GM23248 (cell line): ENCODE measurements around the gene GNL1. TPM values are rescaled to one million over a fixed set of nuclear protein-coding genes. Genes with fewer than 3 reads are reported as not detected.

Source experiments
- DNase-seq: peaks from one replicate; pipeline ENCODE4 v3.0.0-alpha.2; 2015
- H2AFZ ChIP-seq: fragments of 200-600 bp; sonication (generic); 2 replicates; pipeline ENCODE4 v1.6.1; 2016; ENCODE audit warnings: antibody characterized with exemption
- H3F3A ChIP-seq: fragments of 200-600 bp; sonication (generic); 2 replicates; pipeline ENCODE4 v1.6.1; 2016; ENCODE audit warnings: mild to moderate bottlenecking, antibody characterized with exemption, mixed run types; ENCODE audit not compliant: insufficient read depth
- H3K27ac ChIP-seq: fragments of 200-600 bp; sonication (generic); 2 replicates; pipeline ENCODE4 v1.5.1; 2016; ENCODE audit warnings: mild to moderate bottlenecking
- H3K27me3 ChIP-seq: fragments of 200-600 bp; sonication (generic); replicated peaks from 2 replicates; pipeline ENCODE4 v1.6.1; 2016; ENCODE audit warnings: mild to moderate bottlenecking; ENCODE audit not compliant: insufficient read depth
- H3K36me3 ChIP-seq: fragments of 200-600 bp; sonication (generic); 2 replicates; pipeline ENCODE4 v1.6.1; 2016; ENCODE audit warnings: low read depth, mild to moderate bottlenecking
- H3K4me1 ChIP-seq: fragments of 200-600 bp; sonication (generic); 2 replicates; pipeline ENCODE4 v1.6.1; 2016; ENCODE audit warnings: mild to moderate bottlenecking; ENCODE audit not compliant: insufficient read depth
- H3K4me2 ChIP-seq: fragments of 200-600 bp; sonication (generic); one replicate; pipeline ENCODE4 v1.6.1; 2016; ENCODE audit warnings: mild to moderate bottlenecking; ENCODE audit not compliant: unreplicated experiment
- H3K4me3 ChIP-seq: fragments of 200-600 bp; sonication (generic); 2 replicates; pipeline ENCODE4 v1.5.1; 2016; ENCODE audit warnings: mild to moderate bottlenecking
- H3K79me2 ChIP-seq: fragments of 200-600 bp; sonication (generic); 2 replicates; pipeline ENCODE4 v1.6.1; 2016; ENCODE audit warnings: mild to moderate bottlenecking; ENCODE audit not compliant: insufficient read depth
- H3K9ac ChIP-seq: fragments of 200-600 bp; sonication (generic); 2 replicates; pipeline ENCODE4 v1.6.1; 2016; ENCODE audit warnings: mild to moderate bottlenecking
- H3K9me2 ChIP-seq: fragments of 200-600 bp; sonication (generic); 2 replicates; pipeline ENCODE4 v1.6.1; 2016; ENCODE audit warnings: mixed run types, mild to moderate bottlenecking, moderate library complexity; ENCODE audit not compliant: insufficient read depth
- H3K9me3 ChIP-seq: fragments of 200-600 bp; sonication (generic); one replicate; pipeline ENCODE4 v1.6.1; 2017; ENCODE audit warnings: low read depth
- H4K20me1 ChIP-seq: fragments of 200-600 bp; sonication (generic); 2 replicates; pipeline ENCODE4 v1.6.0; 2016; ENCODE audit not compliant: insufficient read depth
- EZH2 ChIP-seq: fragments of 200-600 bp; sonication (generic); IDR thresholded peaks from 2 replicates; pipeline ENCODE4 v1.6.1; 2018; ENCODE audit warnings: antibody characterized with exemption, mild to moderate bottlenecking; ENCODE audit not compliant: insufficient read depth, poor library complexity, severe bottlenecking
- EZH2phosphoT487 ChIP-seq: fragments of 200-600 bp; sonication (generic); IDR thresholded peaks from 2 replicates; pipeline ENCODE4 v1.6.1; 2018; ENCODE audit warnings: antibody characterized with exemption, moderate library complexity, mild to moderate bottlenecking, low read depth; ENCODE audit not compliant: insufficient read depth
- WGBS, 2 experiments: methylation state at CpG; one replicate each; pipeline ENCODE4 v1.1.6; 2015 to 2017; ENCODE audit warnings: low lambda C conversion rate in 2 of 2, low coverage in 1 of 2; ENCODE audit errors: missing lambda C conversion rate in 2 of 2; 5-methylcytosine and 5-hydroxymethylcytosine counted together
- in situ Hi-C: fragments of 300-500 bp; cut with MboI; formaldehyde crosslinking; loops from 2 replicates; pipeline ENCODE4 v1.15.0; 2020
- polyA plus RNA-seq: library from polyadenylated mRNA; unstranded; fragments of >200 nt; fragmentation: Nextera tagmentation; extraction: Ambion mirVana; gene quantifications from 2 replicates; pipeline ENCODE4 v1.2.1, GENCODE V29; 2016
- total RNA-seq: library from RNA; depleted of rRNA; stranded (reverse); fragments of >200 nt; shearing (Covaris generic); gene quantifications from 2 replicates; pipeline ENCODE4 v1.2.3, GENCODE V29; 2014

Gene GNL1
- total and polyA plus RNA-seq, 2 experiments from 2014 or later = 64.8 to 72.1 TPM

DNA sequence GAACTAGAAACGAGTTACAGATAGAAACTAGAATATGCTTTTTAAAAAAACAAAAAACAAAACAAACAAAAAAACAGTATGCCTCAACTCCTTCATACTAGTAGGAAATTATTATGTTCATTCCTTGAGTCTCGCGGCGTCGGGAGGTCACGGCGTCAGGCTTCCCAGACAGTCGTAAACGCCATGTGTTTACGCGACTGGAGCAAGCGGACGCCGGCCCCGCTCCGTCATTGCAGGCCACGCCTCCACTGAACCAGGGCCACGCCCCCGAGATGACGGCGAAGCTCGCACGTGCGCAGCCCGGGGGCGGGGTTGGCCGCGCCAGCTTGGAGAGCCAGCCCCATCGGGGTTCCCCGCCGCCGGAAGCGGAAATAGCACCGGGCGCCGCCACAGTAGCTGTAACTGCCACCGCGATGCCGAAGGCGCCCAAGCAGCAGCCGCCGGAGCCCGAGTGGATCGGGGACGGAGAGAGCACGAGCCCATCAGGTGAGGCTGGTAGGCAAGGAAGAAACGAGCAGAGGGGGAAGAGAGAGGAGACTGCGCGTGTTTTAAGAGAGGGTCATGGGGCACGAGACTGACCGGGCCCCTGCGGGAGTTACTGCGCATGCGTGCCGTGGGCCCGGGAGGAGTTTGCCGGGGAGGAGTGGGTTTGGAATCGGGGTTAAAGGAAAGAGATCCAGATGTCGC, 14.9 kb upstream of the GNL1 start, which contains the start of gene ABCF1:
Gene ABCF1, plus strand, starts transcription at position 368 of the 687 bp plus-strand sequence. Its CDS starts 46 bp downstream, at position 414.
- H3K79me2 ChIP-seq = peaks cover 56% of the 10 kb centered on the region
- H3K27ac ChIP-seq = peak within 1 kb of the TSS; percentile 88
- H3K4me3 ChIP-seq = peak within 1 kb of the TSS; percentile 88
- 0 to 1% methylated on average over 58 to 59 of the region's 59 CpGs for WGBS, 2 experiments
- TF ChIP-seq EZH2 (no peak), EZH2phosphoT487 (no peak)
- H3F3A ChIP-seq = no peaks in the 10 kb centered on the region
- H2AFZ ChIP-seq = peak within 1 kb of the TSS; percentile 96
- peak within 1 kb of the TSS; percentile 92 for H3K9ac ChIP-seq
- H3K27me3 ChIP-seq = no peaks in the 10 kb centered on the region
- no peaks in the 10 kb centered on the region for H3K9me2 ChIP-seq
- peak within 1 kb of the TSS; percentile 96 for H3K4me2 ChIP-seq
- H3K9me3 ChIP-seq = no peaks in the 10 kb centered on the region
- H3K36me3 ChIP-seq = no peaks in the 10 kb centered on the region
- peaks cover 21% of the 10 kb centered on the region for H3K4me1 ChIP-seq
- H4K20me1 ChIP-seq = peaks cover 14% of the 10 kb centered on the region; the same call in 1 of the 2 replicates
- peak; percentile 99 for DNase-seq
- in situ Hi-C loops = no loop called here

DNA sequence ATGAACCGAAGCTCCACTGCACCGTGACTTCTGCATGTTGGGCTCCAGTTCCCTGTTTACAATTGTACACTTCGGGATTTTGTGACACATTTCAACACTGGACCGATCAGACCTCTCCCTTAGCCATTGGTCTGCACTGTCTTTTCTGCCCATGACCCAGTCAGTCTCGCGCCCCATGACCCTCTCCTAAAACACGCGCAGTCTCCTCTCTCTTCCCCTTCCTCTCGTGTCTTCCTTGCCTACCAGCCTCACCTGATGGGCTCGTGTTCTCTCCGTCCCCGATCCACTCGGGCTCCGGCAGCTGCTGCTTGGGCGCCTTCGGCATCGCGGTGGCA, 14.4 kb upstream of the GNL1 start:
- H3K4me2 ChIP-seq = peak overlapping the region; percentile 89
- H3K36me3 ChIP-seq = no peaks in the 10 kb centered on the region
- WGBS, 2 experiments = 2% methylated on average over 18 of the region's 18 CpGs
- peaks cover 14% of the 10 kb centered on the region; the same call in 1 of the 2 replicates for H4K20me1 ChIP-seq
- H3K9ac ChIP-seq = peak overlapping the region; percentile 92
- no peaks in the 10 kb centered on the region for H3K27me3 ChIP-seq
- H3F3A ChIP-seq = 0 out of 2 replicates have a peak, but pooled peaks cover 3% of the 10 kb centered on the region
- H3K4me3 ChIP-seq = peak overlapping the region; percentile 88
- H3K9me2 ChIP-seq = no peaks in the 10 kb centered on the region
- no peak for TF ChIP-seq EZH2
- TF ChIP-seq EZH2phosphoT487 = no peak
- H3K4me1 ChIP-seq = peaks cover 21% of the 10 kb centered on the region
- in situ Hi-C loops = no loop called here
- peak overlapping the region; percentile 88 for H3K27ac ChIP-seq
- peak overlapping the region; percentile 96 for H2AFZ ChIP-seq
- no peak for DNase-seq
- H3K79me2 ChIP-seq = peaks cover 51% of the 10 kb centered on the region
- no peaks in the 10 kb centered on the region for H3K9me3 ChIP-seq

DNA sequence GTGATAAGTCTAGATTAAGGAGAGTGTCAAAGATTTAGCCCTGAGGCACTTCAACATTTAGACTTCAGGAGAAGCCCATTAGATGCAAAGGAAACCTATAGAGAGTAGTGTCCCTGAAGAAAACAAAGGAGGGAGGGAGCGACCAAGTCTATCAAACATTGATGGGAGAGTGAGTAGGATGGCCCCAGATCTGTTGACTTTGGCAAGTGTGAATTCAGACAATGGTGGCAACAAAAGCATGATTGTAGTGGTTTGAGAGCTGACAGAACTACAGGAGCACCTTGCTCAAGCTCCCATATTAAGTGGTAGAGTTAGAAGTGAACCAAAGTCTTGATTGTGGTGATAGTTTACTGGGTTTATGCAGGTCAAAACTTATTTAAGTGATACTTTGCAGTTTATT, 14.0 kb upstream of the GNL1 start:
- Histone ChIP-seq H3K4me1 (peaks cover 21% of the 10 kb centered on the region), H3F3A (0 out of 2 replicates have a peak, but pooled peaks cover 4% of the 10 kb centered on the region), H4K20me1 (peaks cover 14% of the 10 kb centered on the region; the same call in 1 of the 2 replicates), H3K9me3 (no peaks in the 10 kb centered on the region), H3K4me2 (peak overlapping the region; percentile 89), H2AFZ (peak overlapping the region; percentile 96), H3K36me3 (no peaks in the 10 kb centered on the region), H3K9me2 (no peaks in the 10 kb centered on the region), H3K27me3 (no peaks in the 10 kb centered on the region), H3K4me3 (peak overlapping the region; percentile 88), H3K79me2 (peaks cover 46% of the 10 kb centered on the region), H3K27ac (peak overlapping the region; percentile 88), H3K9ac (peak overlapping the region; percentile 92)
- TF ChIP-seq EZH2 = no peak
- no peak for TF ChIP-seq EZH2phosphoT487
- DNase-seq = no peak
- WGBS, 2 experiments = 45% methylated on average over 1 of the region's 1 CpG
- in situ Hi-C loops = no loop called here

DNA sequence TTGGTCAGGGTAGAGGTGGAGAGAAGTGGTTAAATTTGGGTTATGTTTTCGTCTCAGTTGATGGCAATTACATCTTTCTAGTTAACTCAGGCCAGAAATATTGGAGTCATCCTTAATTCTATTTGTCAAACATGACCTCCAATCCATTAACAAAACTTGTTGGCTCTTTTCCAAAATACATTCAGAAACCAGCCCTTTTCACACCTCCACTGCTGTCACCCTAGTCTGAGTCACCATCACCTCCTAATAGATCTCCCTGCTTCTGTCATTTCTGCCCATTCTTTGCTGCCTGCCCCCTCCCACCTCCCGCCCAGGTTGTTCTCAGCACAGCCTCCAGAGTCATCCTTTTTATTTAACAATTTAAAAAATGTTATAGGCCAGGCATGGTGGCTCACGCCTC, 12.0 kb upstream of the GNL1 start:
- peaks cover 11% of the 10 kb centered on the region; the same call in 1 of the 2 replicates for H4K20me1 ChIP-seq
- H3K27ac ChIP-seq = no peak overlapping the region
- H3K9ac ChIP-seq = no peak overlapping the region
- in situ Hi-C loops = no loop called here
- no peaks in the 10 kb centered on the region for H3K9me3 ChIP-seq
- TF ChIP-seq EZH2phosphoT487 (no peak), EZH2 (no peak)
- H3K36me3 ChIP-seq = no peaks in the 10 kb centered on the region
- H2AFZ ChIP-seq = no peak overlapping the region
- H3K4me2 ChIP-seq = no peak overlapping the region
- H3K79me2 ChIP-seq = peaks cover 26% of the 10 kb centered on the region
- peaks cover 18% of the 10 kb centered on the region for H3K4me1 ChIP-seq
- H3K4me3 ChIP-seq = no peak overlapping the region
- no peaks in the 10 kb centered on the region for H3K27me3 ChIP-seq
- 78 to 88% methylated on average over 3 of the region's 3 CpGs for WGBS, 2 experiments
- DNase-seq = no peak
- H3K9me2 ChIP-seq = no peaks in the 10 kb centered on the region
- H3F3A ChIP-seq = 0 out of 2 replicates have a peak, but pooled peaks cover 4% of the 10 kb centered on the region
